Astrocyte of the spinal cord (primary cell): Measurements from ENCODE around the gene HDAC4.

Experiments
- DNase-seq: peaks from one replicate; pipeline ENCODE4 v3.0.0; 2011; ENCODE audit warnings: low read depth, low spot score
- H3K4me3 ChIP-seq: 2 replicates; pipeline ENCODE4 v1.5.1; 2011; ENCODE audit warnings: low read depth, mild to moderate bottlenecking, low read length, moderate library complexity
- in situ Hi-C: cut with HindIII; loops from 2 replicates; pipeline ENCODE4 v1.10.0; 2017; ENCODE audit warnings: low sequenced_read_pairs
- TF ChIP-seq, protein P1 (sequence below): IDR thresholded peaks from 2 replicates; pipeline ENCODE4 v1.5.1; 2012; ENCODE audit warnings: low read depth, mild to moderate bottlenecking, low read length, inconsistent platforms

The HDAC4 gene

DNA sequence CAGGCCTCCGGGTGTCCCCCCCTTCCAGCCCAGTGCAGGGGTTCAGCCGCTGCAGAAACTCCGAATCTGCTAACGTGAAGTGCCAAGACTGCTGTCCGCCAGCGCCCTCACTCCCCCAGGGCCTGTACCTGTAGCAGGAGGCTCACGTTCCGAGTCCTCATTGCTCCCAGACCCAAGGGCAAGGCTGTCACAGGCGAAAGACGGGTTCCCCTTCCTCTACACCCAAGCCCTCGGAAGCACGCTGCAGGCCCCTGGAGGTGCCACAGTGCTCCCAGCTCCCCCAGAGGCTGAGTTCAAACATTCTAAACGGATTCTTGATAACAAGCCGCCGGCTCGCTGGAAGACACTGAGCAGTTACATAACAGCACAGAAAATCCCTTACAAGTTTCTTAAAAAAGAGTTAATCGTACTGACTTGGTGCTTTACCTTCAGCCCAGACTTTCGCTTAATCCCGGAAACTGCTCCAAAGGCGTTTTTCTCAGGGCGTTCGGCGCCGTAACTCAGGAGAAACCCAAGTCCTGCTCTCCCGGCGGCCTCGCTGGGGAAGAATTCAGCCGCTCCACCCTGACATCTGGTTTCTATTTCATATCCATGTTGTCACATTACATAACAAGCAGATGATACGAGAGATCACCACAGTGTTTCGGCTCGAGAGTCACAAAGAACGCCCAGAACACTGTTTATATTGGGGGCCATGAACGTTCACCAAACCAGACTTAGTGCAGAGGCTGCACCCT, 92.0 kb downstream of the HDAC4 start:
- in situ Hi-C loops, result no loop called here
- TF ChIP-seq, protein P1, sequence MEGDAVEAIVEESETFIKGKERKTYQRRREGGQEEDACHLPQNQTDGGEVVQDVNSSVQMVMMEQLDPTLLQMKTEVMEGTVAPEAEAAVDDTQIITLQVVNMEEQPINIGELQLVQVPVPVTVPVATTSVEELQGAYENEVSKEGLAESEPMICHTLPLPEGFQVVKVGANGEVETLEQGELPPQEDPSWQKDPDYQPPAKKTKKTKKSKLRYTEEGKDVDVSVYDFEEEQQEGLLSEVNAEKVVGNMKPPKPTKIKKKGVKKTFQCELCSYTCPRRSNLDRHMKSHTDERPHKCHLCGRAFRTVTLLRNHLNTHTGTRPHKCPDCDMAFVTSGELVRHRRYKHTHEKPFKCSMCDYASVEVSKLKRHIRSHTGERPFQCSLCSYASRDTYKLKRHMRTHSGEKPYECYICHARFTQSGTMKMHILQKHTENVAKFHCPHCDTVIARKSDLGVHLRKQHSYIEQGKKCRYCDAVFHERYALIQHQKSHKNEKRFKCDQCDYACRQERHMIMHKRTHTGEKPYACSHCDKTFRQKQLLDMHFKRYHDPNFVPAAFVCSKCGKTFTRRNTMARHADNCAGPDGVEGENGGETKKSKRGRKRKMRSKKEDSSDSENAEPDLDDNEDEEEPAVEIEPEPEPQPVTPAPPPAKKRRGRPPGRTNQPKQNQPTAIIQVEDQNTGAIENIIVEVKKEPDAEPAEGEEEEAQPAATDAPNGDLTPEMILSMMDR, result no peak
- H3K4me3 ChIP-seq, result peak overlapping the region; percentile 7
- peak; percentile 59 for DNase-seq

DNA sequence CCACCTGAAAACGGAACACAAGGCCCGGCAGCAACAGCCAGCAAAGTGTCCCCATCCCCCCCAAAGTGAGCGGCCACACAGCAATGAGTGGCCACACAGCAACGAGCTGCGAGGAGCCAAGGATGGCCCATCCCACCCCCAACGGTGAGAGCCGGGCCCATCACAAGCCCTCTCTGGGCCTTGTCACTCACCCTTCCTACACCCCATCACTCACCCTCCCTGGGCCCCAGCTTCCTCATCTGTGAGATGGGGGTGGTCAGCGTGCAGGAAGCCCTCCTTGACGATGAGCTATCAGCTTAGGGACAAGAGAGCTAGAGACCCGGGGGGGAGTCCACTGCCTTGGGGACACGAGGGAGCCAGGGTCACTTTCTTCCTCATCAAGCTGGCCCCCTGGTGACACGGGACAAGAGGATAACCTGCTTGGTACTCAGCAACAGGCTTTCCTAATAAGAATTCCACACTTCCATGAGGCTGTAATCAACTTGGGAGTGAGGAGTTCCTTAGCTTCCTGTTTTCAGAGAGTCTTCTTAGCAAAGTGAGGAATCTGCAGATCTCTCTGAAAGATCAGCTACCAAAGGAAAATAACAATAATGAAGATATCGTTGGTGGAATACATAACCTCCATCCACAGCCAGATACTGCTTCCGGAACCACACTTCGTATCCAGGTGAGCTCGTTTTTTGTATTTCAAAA, 92.8 kb downstream of the HDAC4 start:
- TF ChIP-seq, protein P1, result no peak
- no peak for DNase-seq
- no peak overlapping the region for H3K4me3 ChIP-seq

GRCh38 chr2:239307221-239307569, 93.6 kb downstream of the HDAC4 start:
- in situ Hi-C loops, result no loop called here
- no peak for DNase-seq
- TF ChIP-seq, protein P1, result no peak
- no peak overlapping the region for H3K4me3 ChIP-seq

More for the DNA sequence above, 92.8 kb downstream of the HDAC4 start:
- in situ Hi-C loops, result no loop called here

DNA sequence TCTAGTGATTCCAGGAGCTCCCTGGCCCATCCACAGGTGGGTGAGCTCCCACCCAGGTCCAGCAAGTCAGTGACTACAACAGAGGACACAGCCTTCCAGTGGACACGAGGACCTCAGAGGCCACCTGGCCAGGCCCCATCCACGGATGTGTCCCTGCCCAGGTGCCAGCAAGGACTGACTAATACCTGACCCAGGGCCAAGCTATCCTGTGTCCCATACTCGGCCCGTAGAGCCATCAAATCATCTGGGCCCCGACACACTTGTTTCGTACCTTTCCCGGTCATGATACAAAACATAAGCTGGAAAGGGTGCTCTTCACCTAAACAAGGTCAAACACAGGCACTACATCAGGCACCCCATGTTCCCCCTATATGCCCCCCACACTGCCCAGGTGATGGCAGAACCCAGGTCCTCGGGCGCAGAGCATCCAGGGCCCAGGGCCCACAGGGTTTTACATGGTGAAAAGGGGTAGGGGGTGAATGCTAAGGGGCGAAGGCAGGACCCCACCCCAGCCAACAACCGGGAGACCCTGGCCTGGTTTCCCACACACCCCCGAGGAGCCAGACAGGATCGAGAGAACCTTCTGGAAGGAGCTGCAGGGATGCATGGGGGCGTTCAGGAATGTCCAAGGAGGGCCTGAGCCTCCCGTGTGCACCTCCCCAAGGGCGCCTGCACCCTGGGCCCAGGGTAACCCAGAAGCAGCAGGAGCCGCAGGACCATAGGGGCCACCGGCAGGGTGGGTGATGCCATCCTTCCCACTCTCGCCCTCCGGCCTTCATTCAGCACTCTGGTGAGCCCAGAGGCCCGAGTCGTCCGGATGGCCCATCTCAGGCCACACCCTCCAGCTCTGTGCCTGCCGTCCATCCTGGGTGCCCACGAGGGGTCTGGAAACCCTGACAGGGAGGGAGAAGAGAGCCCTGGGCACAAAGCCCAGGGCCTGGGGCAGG, 94.3 kb downstream of the HDAC4 start:
- TF ChIP-seq, protein P1, result no peak
- no peak for DNase-seq
- in situ Hi-C loops, result no loop called here
- no peak overlapping the region for H3K4me3 ChIP-seq

DNA sequence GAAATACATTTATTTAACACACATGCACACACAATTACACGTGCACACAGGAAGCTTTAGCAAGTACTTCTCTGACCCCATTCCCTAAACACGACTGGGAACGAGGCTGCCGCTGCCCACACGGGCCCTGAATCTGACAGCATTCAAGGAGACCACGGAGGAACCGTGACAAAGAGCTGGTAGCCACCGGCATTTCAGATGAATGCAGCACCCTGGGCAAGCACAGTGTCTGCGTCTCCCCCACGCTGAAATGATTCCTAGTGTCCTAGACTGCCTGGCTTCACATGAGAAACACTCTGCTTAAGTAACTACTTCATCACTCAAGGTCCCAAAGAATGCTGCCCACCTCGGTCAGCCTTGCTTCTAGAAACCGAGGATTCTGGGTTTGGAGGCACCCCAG, 95.0 kb downstream of the HDAC4 start:
- TF ChIP-seq, protein P1, result no peak
- in situ Hi-C loops, result no loop called here
- no peak for DNase-seq
- H3K4me3 ChIP-seq, result no peak overlapping the region

- no peak for DNase-seq
Observed at GRCh38 chr2:239305222-239305575, 95.6 kb downstream of the HDAC4 start.

More at GRCh38 chr2:239305222-239305575, 95.6 kb downstream of the HDAC4 start:
- TF ChIP-seq, protein P1, result no peak
- in situ Hi-C loops, result no loop called here
- no peak overlapping the region for H3K4me3 ChIP-seq
